T follicular helper cell (primary cell): ENCODE results near the gene BORCS8.

ENCODE experiments used
- DNase-seq: peaks from one replicate; pipeline ENCODE4 v3.0.0-alpha.2; 2020; ENCODE audit warnings: low read depth

The BORCS8 gene

DNA sequence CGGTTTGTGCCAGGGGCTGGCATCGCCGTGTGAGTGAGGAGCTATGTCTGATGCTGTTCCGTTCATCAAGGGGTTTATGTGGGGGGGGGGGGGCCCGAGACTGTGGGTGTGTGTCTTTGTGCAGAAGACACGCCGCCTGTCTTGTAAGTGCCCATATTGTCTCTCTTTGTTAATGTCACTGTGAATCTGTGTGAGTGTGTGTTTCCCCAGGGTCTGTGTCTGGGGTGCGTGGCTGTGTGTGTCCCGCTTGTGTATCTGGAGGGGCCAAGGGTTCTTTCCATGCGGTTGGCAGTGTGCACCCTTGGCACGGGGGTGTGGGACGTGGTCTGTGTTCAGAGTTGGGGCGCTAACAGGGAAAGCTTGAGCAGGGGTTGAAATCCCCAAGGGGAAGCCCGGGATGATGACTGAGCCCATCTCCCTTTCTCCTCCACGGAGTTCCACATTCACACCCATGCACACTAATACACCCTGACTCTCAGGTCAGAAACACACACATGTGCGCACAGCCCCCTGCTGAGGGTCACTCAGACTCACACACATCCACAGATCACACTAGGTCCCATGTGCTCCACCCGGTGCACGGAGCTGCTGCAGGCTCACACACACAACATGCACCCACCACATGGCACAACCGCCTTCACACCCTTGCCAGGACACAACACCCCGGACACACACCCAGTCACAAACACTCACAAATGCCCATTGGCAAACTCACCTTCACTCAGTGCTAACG is 21.6 kb upstream of the BORCS8 start:
- DNase-seq: no peak

- DNase-seq: no peak
Measured at GRCh38 chr19:19212916-19213315, 21.0 kb upstream of the BORCS8 start.

DNA sequence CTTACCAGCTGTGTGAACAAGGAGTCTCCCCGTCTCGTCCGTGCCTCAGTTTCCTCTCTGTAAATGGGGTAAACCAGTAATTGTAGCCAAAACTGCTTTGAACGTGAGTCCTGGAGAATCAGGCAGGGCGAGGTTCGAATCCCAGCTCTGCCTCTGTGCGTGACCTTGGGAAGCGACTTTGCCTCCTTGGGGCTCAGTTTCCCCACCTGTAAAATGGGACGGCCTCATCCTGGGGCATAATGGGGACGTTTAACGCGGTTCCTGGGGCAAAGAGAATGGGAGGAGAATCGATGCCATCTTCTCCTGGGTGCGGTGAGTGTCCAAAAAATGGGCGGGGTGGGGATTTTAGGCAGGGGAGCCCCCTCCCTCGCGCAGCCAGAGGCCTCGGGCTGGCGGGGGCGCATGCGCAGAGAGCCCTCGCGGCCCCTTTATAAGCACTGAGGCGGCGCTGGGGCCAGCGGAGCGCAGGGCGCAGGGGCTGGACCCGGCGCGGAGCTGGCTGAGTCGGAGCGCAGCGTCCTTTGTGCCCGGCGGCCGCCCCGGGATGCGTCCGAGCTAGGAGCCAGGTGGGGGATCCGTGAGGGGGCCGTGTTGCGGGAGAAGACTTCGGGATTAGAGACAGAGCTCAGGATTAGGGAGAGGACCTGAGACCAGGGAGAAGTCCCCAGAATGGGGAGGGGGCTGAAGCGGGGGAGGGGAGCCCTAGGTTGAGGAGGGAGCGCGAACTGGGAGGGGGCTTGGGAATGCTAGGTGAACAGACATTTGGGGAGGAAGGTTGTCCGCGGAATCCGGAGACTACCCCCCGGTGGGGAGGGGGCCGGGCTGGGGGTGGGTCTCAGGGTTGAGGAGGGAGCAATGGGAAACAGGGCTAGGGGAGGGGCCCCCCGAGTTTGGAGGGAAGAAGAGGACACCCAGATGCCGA is 19.8 kb upstream of the BORCS8 start, which contains the start of gene NCAN:
NCAN (plus strand) TSS at position 460 of the 922 bp plus-strand sequence. CDS start 4,996 bp downstream, outside the sequence.
- DNase-seq: no peak

DNA sequence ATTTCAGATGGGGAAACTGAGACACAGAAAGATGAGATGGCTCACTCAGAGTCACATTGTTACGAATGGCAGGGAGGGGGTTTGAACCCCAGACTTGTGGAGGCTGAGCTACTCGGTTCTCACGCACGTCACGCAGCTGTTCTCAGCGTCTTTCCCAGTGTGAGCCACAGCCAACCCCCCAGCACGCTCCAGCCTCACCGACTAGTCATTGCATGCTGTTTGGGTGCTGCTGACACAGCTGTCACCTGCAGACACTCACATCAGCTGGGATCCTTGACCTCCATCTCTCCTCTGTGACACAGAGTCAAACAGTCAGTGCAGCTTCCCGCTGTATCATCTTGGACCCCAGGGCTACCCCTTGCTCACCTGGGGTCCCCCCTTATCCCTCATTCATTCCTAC is 17.4 kb upstream of the BORCS8 start:
- no peak for DNase-seq

DNA sequence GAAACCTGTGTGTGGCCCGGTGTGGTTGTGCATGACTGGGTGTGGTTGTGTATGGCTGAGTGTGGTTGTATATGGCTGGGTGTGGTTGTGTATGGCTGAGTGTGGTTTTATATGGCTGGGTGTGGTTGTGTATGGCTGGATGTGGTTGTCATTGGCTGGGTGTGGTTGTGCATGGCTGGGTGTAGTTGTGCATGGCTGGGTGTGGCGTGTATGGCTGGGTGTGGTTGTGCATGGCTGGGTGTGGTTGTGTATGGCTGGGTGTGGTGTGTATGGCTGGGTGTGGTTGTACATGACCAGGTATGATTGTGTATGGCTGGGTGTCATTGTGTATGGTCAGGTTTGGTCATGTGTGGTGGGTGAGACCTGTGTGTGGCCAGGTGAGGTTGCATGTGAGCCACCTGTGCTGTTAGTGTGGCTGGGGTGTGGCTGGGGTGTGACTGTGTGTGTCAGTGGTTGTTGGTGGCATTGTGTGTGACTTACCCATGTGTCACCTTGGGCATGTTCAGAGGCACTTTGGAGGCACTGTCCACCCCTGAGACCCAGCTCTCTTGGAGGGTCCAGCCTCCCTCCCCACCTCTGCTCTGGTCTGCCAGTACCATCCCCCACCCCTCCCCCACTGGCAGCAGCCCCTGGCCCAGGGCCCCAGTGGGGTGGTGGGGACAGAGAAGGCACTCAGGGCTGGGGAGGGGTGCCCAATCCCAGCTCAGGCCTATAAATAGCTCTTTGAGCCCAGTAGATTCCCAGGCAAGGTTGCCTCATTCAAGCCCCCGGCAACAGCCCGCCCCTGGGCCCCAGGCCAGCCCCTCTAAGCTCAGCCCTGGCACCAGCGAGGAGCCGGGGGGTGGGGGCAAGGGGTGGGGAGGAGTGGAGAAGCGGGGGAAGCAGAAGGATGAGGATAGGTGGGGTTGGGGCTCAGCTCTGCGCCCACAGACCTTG is 16.0 kb upstream of the BORCS8 start:
- no peak for DNase-seq

DNA sequence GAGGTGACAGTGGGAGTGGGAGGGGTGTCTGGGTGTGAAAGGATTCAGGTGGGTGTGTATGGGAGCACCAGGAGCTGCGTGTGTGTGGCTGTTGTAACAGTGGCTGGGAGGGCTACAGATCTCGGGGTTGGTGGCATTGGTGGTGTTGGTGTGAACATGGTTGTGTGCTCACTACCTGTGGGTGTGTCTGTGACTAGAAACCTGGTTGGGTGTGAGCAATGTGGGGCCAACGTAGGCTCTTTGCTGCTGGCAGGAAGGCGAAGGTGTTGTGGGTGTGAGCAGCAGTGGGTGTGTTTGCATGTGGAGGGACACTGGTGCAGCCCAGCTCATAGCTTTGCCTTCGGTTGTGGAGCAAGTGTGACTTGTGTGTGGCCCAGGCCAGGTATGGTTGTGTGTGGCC is 15.0 kb upstream of the BORCS8 start:
- no peak for DNase-seq

DNA sequence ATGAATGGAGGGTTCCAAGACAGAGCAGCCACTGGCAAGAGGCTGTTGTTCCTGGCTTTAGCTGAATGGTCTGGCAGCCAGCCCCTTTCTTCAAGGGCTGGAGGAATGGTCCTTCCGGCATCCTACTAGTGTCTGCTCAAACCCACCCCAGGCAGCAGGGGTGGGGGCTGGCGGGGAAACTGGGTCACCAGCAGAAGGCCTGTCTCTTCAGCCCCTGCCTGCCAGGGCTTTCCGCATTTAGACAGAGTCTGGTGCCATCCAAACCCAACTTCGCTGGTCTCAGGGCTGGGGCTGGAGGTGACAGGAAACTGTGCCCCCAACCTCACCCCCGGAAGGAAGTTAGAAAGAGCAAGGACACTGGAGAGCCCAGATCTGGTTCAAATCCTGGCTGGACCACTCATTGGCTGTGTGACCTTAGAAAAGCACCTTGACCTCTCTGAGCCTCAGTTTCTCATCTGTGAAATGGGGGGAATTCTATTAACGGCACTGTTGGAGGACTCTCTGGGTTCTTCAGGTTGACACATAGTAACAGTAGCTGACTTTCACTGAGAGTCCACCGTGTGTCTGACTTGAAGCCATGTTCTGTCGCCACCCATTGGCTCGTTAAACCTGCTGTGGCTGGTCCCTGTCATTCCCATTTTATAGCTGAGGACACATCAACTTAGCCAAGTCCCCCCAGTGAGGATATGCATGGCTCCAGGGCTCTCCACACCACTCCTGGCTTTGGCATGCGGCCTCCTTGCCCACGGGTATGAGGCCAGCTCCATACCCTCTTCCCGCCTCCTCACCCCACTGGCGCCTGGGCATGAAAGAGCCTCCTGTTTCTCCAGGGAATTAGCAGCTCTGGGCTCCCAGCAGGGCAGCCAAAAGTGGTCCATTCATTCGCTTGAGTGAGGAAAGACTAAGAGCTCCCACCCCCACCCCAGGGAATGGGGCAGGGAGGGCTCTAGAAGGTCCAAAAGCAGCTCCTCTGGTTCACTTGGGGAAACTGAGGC is 13.8 kb upstream of the BORCS8 start:
- no peak for DNase-seq

GRCh38 chr19:19204181-19204580 is 12.2 kb upstream of the BORCS8 start:
- no peak for DNase-seq

- DNase-seq: peak; percentile 86
Measured at GRCh38 chr19:19203012-19203856, 11.3 kb upstream of the BORCS8 start, which contains the start of gene NR2C2AP. Gene NR2C2AP (minus strand): TSS chr19:19203414. CDS start chr19:19203060, 354 bp downstream.

DNA sequence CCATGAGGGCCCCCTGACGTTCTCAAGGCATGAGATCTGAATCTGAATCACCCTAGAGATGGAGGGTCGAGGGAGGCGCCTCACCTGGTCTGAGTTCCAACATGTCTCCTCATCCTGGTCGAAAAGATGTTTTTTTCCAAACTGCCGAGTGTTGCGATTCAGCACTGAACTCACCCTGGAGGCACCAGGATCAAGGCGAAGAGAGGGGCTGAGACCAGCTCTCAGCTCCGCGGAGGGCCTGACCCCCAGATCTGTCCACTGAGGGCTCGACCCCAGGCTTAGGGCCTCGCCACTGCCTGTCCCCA is 10.7 kb upstream of the BORCS8 start:
- DNase-seq: no peak

DNA sequence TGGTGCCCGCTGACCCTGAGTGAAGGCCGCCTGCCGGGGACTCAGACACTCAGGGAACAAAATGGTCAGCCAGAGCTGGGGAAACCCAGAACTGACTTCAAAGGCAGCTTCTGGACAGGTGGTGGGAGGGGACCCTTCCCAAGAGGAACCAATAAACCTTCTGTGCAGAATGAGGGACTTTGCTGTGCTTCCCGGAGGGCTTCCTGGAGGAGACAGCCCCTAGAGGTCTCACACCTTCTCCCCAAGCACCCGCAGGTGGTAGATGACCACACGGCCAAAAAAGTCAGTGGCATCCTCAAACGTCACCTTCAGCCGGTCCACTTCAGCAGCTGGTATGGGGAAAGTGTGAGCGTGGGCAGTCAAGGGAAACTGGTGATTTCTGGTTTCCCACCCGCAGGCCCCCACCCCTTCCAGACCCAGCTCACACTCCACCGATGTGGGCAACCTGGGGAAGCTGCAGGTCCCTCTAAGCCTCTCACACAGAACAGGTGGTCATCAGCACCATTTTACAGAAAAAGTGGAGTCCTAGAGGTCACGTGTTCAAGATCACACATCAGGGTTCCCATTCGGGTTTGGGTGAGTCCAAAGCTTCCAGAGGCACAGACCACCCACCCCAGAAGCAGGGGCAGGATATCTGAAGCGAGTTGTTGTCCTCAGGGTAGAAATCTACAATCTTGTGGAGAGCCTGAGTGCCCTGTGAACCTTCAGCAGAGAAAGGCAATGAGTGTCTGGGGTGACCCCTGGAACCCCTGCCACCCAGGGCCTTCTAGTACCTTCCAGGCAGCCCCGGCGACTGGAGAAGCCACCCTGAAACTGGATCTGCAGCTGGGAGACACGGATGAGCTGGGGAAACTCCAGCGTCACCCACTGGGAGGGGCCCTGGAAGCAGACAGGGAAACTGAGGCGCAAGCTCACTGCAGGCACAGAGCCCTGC is 10.0 kb upstream of the BORCS8 start:
- DNase-seq: no peak

DNA sequence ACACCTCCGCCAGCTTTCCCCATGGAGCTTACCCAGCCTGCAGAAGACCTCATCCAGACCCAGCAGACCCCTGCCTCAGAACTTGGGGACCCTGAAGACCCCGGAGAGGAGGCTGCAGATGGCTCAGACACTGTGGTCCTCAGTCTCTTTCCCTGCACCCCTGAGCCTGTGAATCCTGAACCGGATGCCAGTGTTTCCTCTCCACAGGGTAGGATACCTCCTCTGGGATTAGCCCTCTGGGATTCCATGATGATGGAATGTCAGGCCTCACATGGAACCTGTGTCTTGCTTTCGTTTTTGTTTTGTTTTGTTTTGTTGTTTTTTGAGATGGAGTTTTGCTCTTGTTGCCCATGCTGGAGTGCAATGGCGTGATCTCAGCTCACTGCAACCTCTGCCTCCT is 2.0 kb upstream of the BORCS8 start:
- no peak for DNase-seq

DNA sequence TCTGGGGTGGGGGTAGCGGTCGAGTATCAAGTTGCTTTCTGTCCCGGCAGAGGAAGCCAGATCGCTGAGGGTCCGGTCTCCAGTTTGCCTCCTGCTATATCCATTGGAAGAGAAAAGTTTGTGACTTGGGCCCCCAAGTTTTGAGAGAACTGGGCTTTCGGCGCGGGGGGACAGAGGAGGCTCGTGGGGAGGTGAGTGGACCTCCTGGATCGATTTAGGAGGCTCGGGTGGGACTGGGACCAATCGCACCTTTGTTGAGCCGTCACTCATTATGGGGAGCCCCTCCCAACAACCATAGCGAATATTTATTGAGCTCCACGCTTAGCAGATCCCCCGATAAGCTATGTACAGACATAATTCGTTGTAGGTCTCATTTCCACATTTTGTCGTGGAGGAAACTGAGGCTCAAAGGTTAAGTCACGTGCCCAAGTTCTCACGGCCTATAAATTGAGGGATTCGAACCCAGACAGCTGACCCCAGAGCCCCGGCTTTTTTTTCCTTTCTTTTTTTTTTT is 1.0 kb upstream of the BORCS8 start:
- DNase-seq: no peak

- no peak for DNase-seq
Measured at GRCh38 chr19:19191768-19192077, 229 bp downstream of the BORCS8 start.

DNA sequence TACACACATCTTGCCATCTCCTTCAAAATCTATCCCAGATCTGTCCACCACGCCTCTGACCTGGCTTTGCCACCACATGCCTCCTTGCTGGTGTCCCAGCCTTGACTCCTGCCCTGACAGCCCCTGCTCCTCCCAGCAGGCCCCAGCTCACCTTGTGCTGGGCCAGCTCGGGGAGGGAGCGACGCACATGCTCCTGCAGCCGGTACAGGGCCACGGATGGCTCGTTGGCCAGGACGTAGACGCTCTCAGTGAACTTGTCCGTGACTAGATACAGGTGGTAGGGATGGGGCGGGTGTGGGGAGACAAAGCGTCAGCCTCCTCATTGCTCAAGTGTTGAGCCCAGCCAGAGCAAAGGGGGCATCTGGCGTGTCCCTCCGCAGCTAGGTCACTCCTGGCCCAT is 5.2 kb downstream of the BORCS8 start:
- no peak for DNase-seq

- DNase-seq: peak; percentile 50
Measured at GRCh38 chr19:19185853-19186740, 5.9 kb downstream of the BORCS8 start.

DNA sequence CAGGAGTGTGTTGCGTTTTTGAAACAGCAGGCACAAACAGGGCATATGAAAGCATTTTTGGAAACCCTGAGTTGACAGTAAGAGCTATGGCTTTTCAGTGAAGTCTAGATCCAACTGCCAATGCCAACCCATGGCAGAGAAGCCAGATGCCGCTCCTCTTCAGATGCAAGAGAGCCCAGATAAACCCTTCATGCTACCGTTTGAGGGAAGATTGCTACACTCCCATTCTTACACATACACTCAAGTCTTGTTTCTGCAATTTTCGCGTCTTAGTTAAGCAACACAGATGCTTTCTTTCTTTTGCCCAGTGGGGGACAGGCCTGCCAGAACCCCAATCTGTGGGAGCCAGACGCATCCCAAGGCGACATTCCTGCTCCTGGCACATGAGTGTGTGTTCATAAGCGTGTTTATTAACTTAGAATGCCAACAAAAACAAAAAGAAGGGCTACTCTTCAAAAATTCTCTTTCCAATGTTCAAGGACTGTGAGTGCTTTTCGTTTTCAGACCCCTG is 10.4 kb downstream of the BORCS8 start:
- no peak for DNase-seq
